Astrocyte (in vitro differentiated cells and primary cell): ENCODE measurements around the gene CASKIN1. TPM values are rescaled to one million over a fixed set of nuclear protein-coding genes. Genes with fewer than 3 reads are reported as not detected.

Source experiments
- DNase-seq: peaks from one replicate; pipeline ENCODE4 v3.0.0-alpha.2; 2010; ENCODE audit warnings: low read depth
- FAIRE-seq: peaks from 2 replicates; lab custom pipeline; 2011; peaks lifted over from hg19 to GRCh38; lab: Jason Lieb, UNC
- H2AFZ ChIP-seq: 2 replicates; pipeline ENCODE4 v1.6.0; 2012; ENCODE audit warnings: low read depth, low read length, inconsistent platforms
- H3K27ac ChIP-seq: 2 replicates; pipeline ENCODE4 v1.5.1; 2011; ENCODE audit warnings: low read depth, low read length, inconsistent platforms
- H3K27me3 ChIP-seq: 2 replicates; pipeline ENCODE4 v1.6.0; 2011; ENCODE audit warnings: low read length, inconsistent platforms; ENCODE audit not compliant: insufficient read depth
- H3K36me3 ChIP-seq: 2 replicates; pipeline ENCODE4 v1.5.1; 2011; ENCODE audit warnings: low read length, inconsistent platforms; ENCODE audit not compliant: insufficient read depth
- H3K4me1 ChIP-seq: 2 replicates; pipeline ENCODE4 v1.5.1; 2011; ENCODE audit warnings: low read length, inconsistent platforms; ENCODE audit not compliant: insufficient read depth
- H3K4me2 ChIP-seq: 2 replicates; pipeline ENCODE4 v1.6.0; 2012; ENCODE audit warnings: low read length, inconsistent platforms
- H3K4me3 ChIP-seq: 2 replicates; pipeline ENCODE4 v1.5.1; 2011; ENCODE audit warnings: low read depth, mild to moderate bottlenecking, low read length, inconsistent platforms; ENCODE audit not compliant: insufficient read depth
- H3K79me2 ChIP-seq: 2 replicates; pipeline ENCODE4 v1.6.0; 2012; ENCODE audit warnings: mild to moderate bottlenecking, low read length, inconsistent platforms; ENCODE audit not compliant: insufficient read depth
- H3K9ac ChIP-seq: 2 replicates; pipeline ENCODE4 v1.6.0; 2012; ENCODE audit warnings: mild to moderate bottlenecking, low read length, inconsistent platforms
- H3K9me3 ChIP-seq: 2 replicates; pipeline ENCODE4 v1.5.1; 2012; ENCODE audit warnings: low read depth, mild to moderate bottlenecking, low read length, inconsistent platforms; ENCODE audit not compliant: insufficient read depth
- H4K20me1 ChIP-seq: 2 replicates; pipeline ENCODE4 v1.6.0; 2012; ENCODE audit warnings: low read length, inconsistent platforms; ENCODE audit not compliant: insufficient read depth
- H3K27ac Mint-ChIP-seq: one replicate; pipeline ENCODE4 v1.8.0; 2021; ENCODE audit warnings: mild to moderate bottlenecking, mixed read lengths; ENCODE audit not compliant: unreplicated experiment
- H3K27me3 Mint-ChIP-seq: one replicate; pipeline ENCODE4 v1.8.0; 2021; ENCODE audit warnings: low read depth, mixed read lengths; ENCODE audit not compliant: unreplicated experiment
- H3K36me3 Mint-ChIP-seq: one replicate; pipeline ENCODE4 v1.8.0; 2021; ENCODE audit warnings: low read depth, mixed read lengths; ENCODE audit not compliant: unreplicated experiment
- H3K4me1 Mint-ChIP-seq: one replicate; pipeline ENCODE4 v1.8.0; 2021; ENCODE audit warnings: low read depth, mixed read lengths; ENCODE audit not compliant: unreplicated experiment
- H3K4me3 Mint-ChIP-seq: one replicate; pipeline ENCODE4 v1.8.0; 2021; ENCODE audit warnings: mild to moderate bottlenecking, moderate library complexity, mixed read lengths; ENCODE audit not compliant: unreplicated experiment
- H3K9me3 Mint-ChIP-seq: one replicate; pipeline ENCODE4 v1.8.0; 2021; ENCODE audit warnings: mild to moderate bottlenecking, mixed read lengths; ENCODE audit not compliant: unreplicated experiment
- EZH2 ChIP-seq: IDR thresholded peaks from 2 replicates; pipeline ENCODE4 v1.6.1; 2012; ENCODE audit warnings: mild to moderate bottlenecking, low read length, inconsistent platforms; ENCODE audit not compliant: insufficient read depth
- total RNA-seq: library from RNA; stranded (reverse); gene quantifications from 2 replicates; pipeline ENCODE4 v1.2.1, GENCODE V29; 2021
- TF ChIP-seq, protein P1 (sequence below): IDR thresholded peaks from 2 replicates; pipeline ENCODE4 v1.5.1; 2011; ENCODE audit warnings: low read depth, mild to moderate bottlenecking, inconsistent platforms, low read length, moderate library complexity; ENCODE audit not compliant: insufficient read depth

The CASKIN1 gene
- total RNA-seq, 1 donor from 2014 or later: 0.66 TPM

DNA sequence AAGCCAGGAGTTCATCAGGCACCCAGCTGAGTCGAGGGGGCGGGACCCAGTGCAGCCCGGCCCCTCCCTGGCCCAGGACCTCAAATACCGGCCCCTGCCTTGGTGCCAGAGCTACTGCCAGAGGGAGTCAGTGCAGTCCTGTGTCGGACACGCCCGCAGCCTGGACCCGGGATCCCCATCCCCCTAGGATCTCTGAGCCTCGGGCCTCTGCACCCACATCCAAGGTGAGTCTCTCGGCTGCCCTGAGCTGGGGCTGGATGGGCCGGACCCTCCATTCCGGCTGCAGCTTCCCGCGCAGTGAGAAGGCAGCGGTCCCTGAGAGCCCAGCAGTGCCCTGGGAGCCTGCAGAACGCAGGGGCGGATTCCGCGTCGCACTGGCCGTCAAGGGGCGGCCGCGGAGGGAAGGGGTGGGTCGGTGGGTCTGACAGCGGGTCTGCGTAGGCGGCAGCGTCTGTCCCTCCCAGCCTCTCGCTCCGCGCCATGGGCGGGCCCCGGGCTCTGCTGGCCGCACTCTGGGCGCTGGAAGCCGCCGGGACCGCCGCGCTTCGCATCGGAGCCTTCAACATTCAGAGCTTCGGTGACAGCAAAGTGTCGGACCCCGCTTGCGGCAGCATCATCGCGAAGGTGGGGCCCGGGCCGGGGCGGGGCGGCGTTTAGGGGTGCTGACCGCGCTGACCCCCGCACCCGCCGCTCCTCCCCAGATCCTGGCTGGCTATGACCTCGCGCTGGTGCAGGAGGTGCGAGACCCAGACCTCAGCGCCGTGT, 40.1 kb upstream of the CASKIN1 start, which contains the start of gene DNASE1L2:
TSS of gene DNASE1L2 (plus strand) at position 108 of the 765 bp plus-strand sequence. CDS start at position 481, 373 bp downstream.
- Mint-ChIP-seq H3K27me3 (no peaks in the 10 kb centered on the region), H3K4me3 (peak within 1 kb of the TSS; percentile 20), H3K4me1 (no peaks in the 10 kb centered on the region), H3K27ac (peak within 1 kb of the TSS; percentile 26), H3K36me3 (peaks cover 3% of the 10 kb centered on the region), H3K9me3 (no peaks in the 10 kb centered on the region)
- Histone ChIP-seq H3K27ac (no peak within 1 kb of the TSS), H3K9ac (no peak within 1 kb of the TSS), H3K79me2 (no peaks in the 10 kb centered on the region), H3K27me3 (peaks cover 4% of the 10 kb centered on the region), H3K4me2 (peak within 1 kb of the TSS; percentile 81), H3K4me3 (peak within 1 kb of the TSS; percentile 17), H3K9me3 (no peaks in the 10 kb centered on the region), H3K36me3 (peaks cover under 1% of the 10 kb centered on the region), H2AFZ (no peak within 1 kb of the TSS), H4K20me1 (peaks cover 27% of the 10 kb centered on the region), H3K4me1 (peaks cover 10% of the 10 kb centered on the region)
- TF ChIP-seq EZH2: peak; percentile 35
- TF ChIP-seq, protein P1, sequence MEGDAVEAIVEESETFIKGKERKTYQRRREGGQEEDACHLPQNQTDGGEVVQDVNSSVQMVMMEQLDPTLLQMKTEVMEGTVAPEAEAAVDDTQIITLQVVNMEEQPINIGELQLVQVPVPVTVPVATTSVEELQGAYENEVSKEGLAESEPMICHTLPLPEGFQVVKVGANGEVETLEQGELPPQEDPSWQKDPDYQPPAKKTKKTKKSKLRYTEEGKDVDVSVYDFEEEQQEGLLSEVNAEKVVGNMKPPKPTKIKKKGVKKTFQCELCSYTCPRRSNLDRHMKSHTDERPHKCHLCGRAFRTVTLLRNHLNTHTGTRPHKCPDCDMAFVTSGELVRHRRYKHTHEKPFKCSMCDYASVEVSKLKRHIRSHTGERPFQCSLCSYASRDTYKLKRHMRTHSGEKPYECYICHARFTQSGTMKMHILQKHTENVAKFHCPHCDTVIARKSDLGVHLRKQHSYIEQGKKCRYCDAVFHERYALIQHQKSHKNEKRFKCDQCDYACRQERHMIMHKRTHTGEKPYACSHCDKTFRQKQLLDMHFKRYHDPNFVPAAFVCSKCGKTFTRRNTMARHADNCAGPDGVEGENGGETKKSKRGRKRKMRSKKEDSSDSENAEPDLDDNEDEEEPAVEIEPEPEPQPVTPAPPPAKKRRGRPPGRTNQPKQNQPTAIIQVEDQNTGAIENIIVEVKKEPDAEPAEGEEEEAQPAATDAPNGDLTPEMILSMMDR: no peak
- FAIRE-seq (no peak), DNase-seq (no peak)

DNA sequence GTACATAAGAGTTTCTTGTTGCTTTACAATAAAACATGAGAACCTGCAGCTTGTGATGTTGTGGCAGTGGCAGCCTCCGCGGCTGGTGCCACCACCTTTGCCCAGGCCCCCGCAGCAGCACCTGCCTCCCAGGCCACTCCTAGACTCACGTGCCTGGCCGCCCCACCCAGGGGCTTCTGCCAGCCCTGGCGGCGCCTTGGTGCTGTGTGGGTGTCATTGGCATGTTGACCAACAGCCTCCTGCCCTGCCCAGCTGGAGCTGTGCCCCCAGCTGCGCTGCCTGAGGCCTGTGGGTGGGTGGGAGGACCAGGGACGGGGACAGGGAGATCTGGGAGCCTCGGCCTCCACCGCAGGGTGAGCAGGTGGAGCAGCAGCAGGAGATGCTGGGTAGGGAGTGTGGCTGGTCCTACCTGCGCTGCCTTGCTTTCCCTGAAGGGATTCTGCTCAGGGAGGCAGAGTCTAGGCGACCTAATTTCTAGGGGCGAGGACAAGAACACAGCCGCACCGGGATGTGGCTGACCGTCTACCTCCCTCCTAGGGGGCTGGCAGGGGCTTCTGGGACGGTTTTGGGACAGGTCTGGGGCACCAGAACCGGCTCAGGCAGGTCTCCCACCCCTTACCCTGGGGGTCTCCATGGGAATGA, 39.4 kb upstream of the CASKIN1 start:
- Histone ChIP-seq H3K27ac (no peak overlapping the region), H3K4me1 (peaks cover 10% of the 10 kb centered on the region), H4K20me1 (peaks cover 33% of the 10 kb centered on the region), H3K79me2 (no peaks in the 10 kb centered on the region), H3K4me3 (no peak overlapping the region), H3K9me3 (no peaks in the 10 kb centered on the region), H2AFZ (no peak overlapping the region), H3K9ac (no peak overlapping the region), H3K27me3 (peaks cover 4% of the 10 kb centered on the region), H3K4me2 (peak overlapping the region; percentile 81), H3K36me3 (peaks cover 4% of the 10 kb centered on the region)
- FAIRE-seq (no peak), DNase-seq (no peak)
- Mint-ChIP-seq H3K27me3 (no peaks in the 10 kb centered on the region), H3K36me3 (peaks cover 3% of the 10 kb centered on the region), H3K27ac (peak overlapping the region; percentile 26), H3K4me3 (no peak overlapping the region), H3K4me1 (no peaks in the 10 kb centered on the region), H3K9me3 (no peaks in the 10 kb centered on the region)
- no peak for TF ChIP-seq EZH2
- TF ChIP-seq, protein P1: no peak
